ENCODE results near the gene LIG4. TPM values are rescaled to one million over a fixed set of nuclear protein-coding genes. Genes with fewer than 3 reads are reported as not detected.

LIG4 gene
- total and polyA plus RNA-seq, 2 of the 4 experiments (the other 2 are of a cell fraction) = 5.0 to 7.2 TPM

DNA sequence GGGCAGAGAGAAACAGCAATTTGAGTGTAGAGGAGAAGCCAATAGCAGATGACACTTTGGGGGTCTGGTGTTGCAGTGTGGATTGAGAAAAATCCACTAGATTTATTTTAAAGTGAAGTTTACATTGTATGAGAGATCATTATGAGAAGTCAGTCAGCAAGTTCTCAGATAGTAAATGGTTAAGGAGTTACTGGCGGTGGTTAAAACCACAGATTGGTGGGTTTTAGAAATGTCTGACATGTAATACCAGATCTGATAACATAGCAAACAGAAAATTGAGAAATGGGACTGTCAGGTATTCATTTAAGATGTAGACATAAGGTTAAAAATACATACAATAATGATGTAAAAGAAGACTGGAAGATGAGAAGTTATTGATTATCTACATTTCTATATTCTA, 10.1 kb upstream of the LIG4 start:
- no peak overlapping the region for H3K4ac ChIP-seq (ENCODE audit: low read depth, low read length)
- H3K27ac ChIP-seq (ENCODE audit: insufficient read depth, low read length) = no peak overlapping the region
- H2BK5ac ChIP-seq (ENCODE audit: low read depth, low read length, poor library complexity, severe bottlenecking) = no peak overlapping the region
- no peaks in the 10 kb centered on the region; the same call in 1 of the 2 replicates for H3K9me1 ChIP-seq (ENCODE audit: insufficient read depth, low read length)
- no peak overlapping the region for H3K18ac ChIP-seq (ENCODE audit: low read depth, low read length)
- no peak overlapping the region for H3K9ac ChIP-seq (ENCODE audit: low read depth, low read length)
- H3K23ac ChIP-seq (ENCODE audit: low read depth, low read length) = no peak overlapping the region
- no peaks in the 10 kb centered on the region for H3K9me3 ChIP-seq (ENCODE audit: control insufficient read depth, insufficient read depth, low read length)
- no peak overlapping the region for H3K4me2 ChIP-seq (ENCODE audit: low read depth, low read length)
- peaks cover 8% of the 10 kb centered on the region; the same call in 1 of the 2 replicates for H3K4me1 ChIP-seq (ENCODE audit: control insufficient read depth, insufficient read depth, low read length)
- H3K56ac ChIP-seq (ENCODE audit: extremely low read depth, insufficient read depth, low read length) = no peak overlapping the region
- ChIA-PET POLR2A (ENCODE audit: unreplicated experiment) (no interaction called here), CTCF (no interaction called here)
- H3K79me1 ChIP-seq (ENCODE audit: low read depth in 1 of 2, low read length in 2 of 2) = peaks cover 28 to 43% of the 10 kb centered on the region in 2 experiments
- H3K14ac ChIP-seq (replicated peaks; ENCODE audit: low read depth, low read length) = no peak overlapping the region
- H2BK20ac ChIP-seq (ENCODE audit: low read depth, low read length) = no peak overlapping the region
- H2AFZ ChIP-seq (replicated peaks; ENCODE audit: low read length, poor library complexity) = no peak overlapping the region
- H2AK9ac ChIP-seq (replicated peaks; ENCODE audit: low read depth, low read length, poor library complexity) = no peak overlapping the region
- H3K36me3 ChIP-seq (ENCODE audit: control insufficient read depth, insufficient read depth, low read length) = no peaks in the 10 kb centered on the region
- TF ChIP-seq CHD1 (IDR thresholded peaks at IDR 0.05; ENCODE audit: low read depth, low read length) (no peak), RFX5 (IDR thresholded peaks at IDR 0.05; ENCODE audit: low read depth, low read length) (no peak), SMC3 (IDR thresholded peaks at IDR 0.05; ENCODE audit: low read depth, low read length) (no peak), MAZ (IDR thresholded peaks at IDR 0.05; ENCODE audit: borderline replicate concordance, low read depth, low read length) (no peak), NFE2L2 (IDR thresholded peaks at IDR 0.05; ENCODE audit: low read depth, low read length) (no peak), MXI1 (IDR thresholded peaks at IDR 0.05; ENCODE audit: borderline replicate concordance, low read depth, low read length) (no peak)
- TF ChIP-seq, protein P1, sequence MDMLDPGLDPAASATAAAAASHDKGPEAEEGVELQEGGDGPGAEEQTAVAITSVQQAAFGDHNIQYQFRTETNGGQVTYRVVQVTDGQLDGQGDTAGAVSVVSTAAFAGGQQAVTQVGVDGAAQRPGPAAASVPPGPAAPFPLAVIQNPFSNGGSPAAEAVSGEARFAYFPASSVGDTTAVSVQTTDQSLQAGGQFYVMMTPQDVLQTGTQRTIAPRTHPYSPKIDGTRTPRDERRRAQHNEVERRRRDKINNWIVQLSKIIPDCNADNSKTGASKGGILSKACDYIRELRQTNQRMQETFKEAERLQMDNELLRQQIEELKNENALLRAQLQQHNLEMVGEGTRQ (IDR thresholded peaks at IDR 0.05; ENCODE audit: low read depth, low read length) = no peak
- TF ChIP-seq, protein P2, sequence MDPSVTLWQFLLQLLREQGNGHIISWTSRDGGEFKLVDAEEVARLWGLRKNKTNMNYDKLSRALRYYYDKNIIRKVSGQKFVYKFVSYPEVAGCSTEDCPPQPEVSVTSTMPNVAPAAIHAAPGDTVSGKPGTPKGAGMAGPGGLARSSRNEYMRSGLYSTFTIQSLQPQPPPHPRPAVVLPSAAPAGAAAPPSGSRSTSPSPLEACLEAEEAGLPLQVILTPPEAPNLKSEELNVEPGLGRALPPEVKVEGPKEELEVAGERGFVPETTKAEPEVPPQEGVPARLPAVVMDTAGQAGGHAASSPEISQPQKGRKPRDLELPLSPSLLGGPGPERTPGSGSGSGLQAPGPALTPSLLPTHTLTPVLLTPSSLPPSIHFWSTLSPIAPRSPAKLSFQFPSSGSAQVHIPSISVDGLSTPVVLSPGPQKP (IDR thresholded peaks at IDR 0.05; ENCODE audit: borderline replicate concordance, low read depth, low read length) = no peak
- dilution Hi-C loops (cut with HindIII; ENCODE audit: low sequenced_read_pairs, unreplicated experiment) (no loop called here), intact Hi-C loops (cut with micrococcal nuclease) (loop anchor here (5.0 kb wide), 1 partner anchor 282 kb away; no protein-coding TSS in a partner anchor), in situ Hi-C loops (cut with MboI; ENCODE audit: low sequenced_read_pairs) (no loop called here)
- no peak overlapping the region for H2BK120ac ChIP-seq (ENCODE audit: low read depth, low read length)
- no peaks in the 10 kb centered on the region for H3K27me3 ChIP-seq (ENCODE audit: control insufficient read depth, insufficient read depth, low read length)
- no peak overlapping the region for H4K91ac ChIP-seq (ENCODE audit: insufficient read depth, low read depth, low read length)
- no peak overlapping the region for H2BK15ac ChIP-seq (ENCODE audit: low read depth, low read length)
- peaks cover 21% of the 10 kb centered on the region; the same call in 1 of the 2 replicates for H4K20me1 ChIP-seq (ENCODE audit: insufficient read depth, low read length)
- BruUV-seq (replicated peaks) = no TSS peak
- no peak overlapping the region for H2AK5ac ChIP-seq (ENCODE audit: low read depth, low read length)
- no peak overlapping the region for H3K4me3 ChIP-seq (ENCODE audit: insufficient read depth, low read depth, low read length)
- DNase-seq (no peak), ATAC-seq (ENCODE audit: low read depth) (no peak)
- no peak overlapping the region for H4K8ac ChIP-seq (ENCODE audit: low read depth in 2 of 2, low read length in 2 of 2)
- no CpG with 5 or more reads among the region's 1 CpG for WGBS, 2 experiments (ENCODE audit: extremely low coverage in 2 of 2, insufficient read length in 1 of 2)
- H4K5ac ChIP-seq (ENCODE audit: low read depth, low read length) = no peak overlapping the region
